HL-60 (cell line): Measurements from ENCODE around the gene ETAA1.

Experiments
- DNase-seq, 2 experiments: peaks; one replicate each; pipeline ENCODE4 v3.0.0-alpha.2; 2010 to 2020; ENCODE audit warnings: low read depth in 1 of 2, low spot score in 1 of 2
- H3K27ac ChIP-seq: fragments of 250-450 bp; sonication (Bioruptor Pico); replicated peaks from 2 replicates; pipeline ENCODE4 v1.5.1; 2020; ENCODE audit warnings: mild to moderate bottlenecking, moderate library complexity
- H3K27me3 ChIP-seq: fragments of 250-450 bp; sonication (Bioruptor Pico); 2 replicates; pipeline ENCODE4 v1.5.1; 2021; ENCODE audit warnings: mild to moderate bottlenecking, moderate library complexity; ENCODE audit not compliant: insufficient read depth, poor library complexity, severe bottlenecking
- H3K4me3 ChIP-seq: replicated peaks from 2 replicates; pipeline ENCODE4 v1.5.1; 2011; ENCODE audit warnings: mild to moderate bottlenecking, control low read depth, low read length; ENCODE audit not compliant: insufficient read depth
- CTCF ChIP-seq: IDR thresholded peaks from one replicate; pipeline ENCODE4 v1.5.1; 2011; ENCODE audit warnings: low read length, control low read depth, inconsistent platforms; ENCODE audit not compliant: insufficient read depth
- GABPA ChIP-seq: IDR thresholded peaks from 2 replicates; pipeline ENCODE4 v1.6.1; 2012; ENCODE audit warnings: low read depth
- POLR2AphosphoS5 ChIP-seq: IDR thresholded peaks from 2 replicates; pipeline ENCODE4 v1.6.1; 2012; ENCODE audit warnings: low read depth
- REST ChIP-seq: IDR thresholded peaks from 2 replicates; pipeline ENCODE4 v1.6.1; 2012; ENCODE audit warnings: low read depth; ENCODE audit not compliant: insufficient replicate concordance
- SPI1 ChIP-seq: IDR thresholded peaks from 2 replicates; pipeline ENCODE4 v1.6.1; 2012; ENCODE audit warnings: low read depth, mild to moderate bottlenecking, borderline replicate concordance

ETAA1 gene

GRCh38 chr2:67446491-67446911 lies 49.4 kb downstream of the ETAA1 start:
- Histone ChIP-seq H3K27ac (no peak overlapping the region), H3K27me3 (no peaks in the 10 kb centered on the region), H3K4me3 (no peak overlapping the region)
- no peak for DNase-seq
- TF ChIP-seq POLR2AphosphoS5 (no peak), CTCF (no peak), GABPA (no peak), REST (no peak), SPI1 (no peak)

GRCh38 chr2:67448648-67449047 lies 51.5 kb downstream of the ETAA1 start:
- no peaks in the 10 kb centered on the region for H3K27me3 ChIP-seq
- no peak overlapping the region for H3K27ac ChIP-seq
- no peak overlapping the region for H3K4me3 ChIP-seq
- TF ChIP-seq GABPA (no peak), POLR2AphosphoS5 (no peak), SPI1 (no peak), REST (no peak), CTCF (no peak)
- no peak for DNase-seq

GRCh38 chr2:67451086-67451832 lies 54.1 kb downstream of the ETAA1 start:
- no peaks in the 10 kb centered on the region for H3K27me3 ChIP-seq
- no peak overlapping the region for H3K4me3 ChIP-seq
- TF ChIP-seq POLR2AphosphoS5 (no peak), REST (no peak)
- no peak for DNase-seq
- H3K27ac ChIP-seq: no peak overlapping the region
